ENCODE data around the gene RASA3. TPM values are rescaled to one million over a fixed set of nuclear protein-coding genes. Genes with fewer than 3 reads are reported as not detected.

Gene RASA3
- total RNA-seq, 1 experiment from 2014 or later = 18.6 TPM

- Histone ChIP-seq H3K4me3 (replicated peaks in 1 of 2; ENCODE audit: low read depth in 1 of 2, low read length in 2 of 2) (no peak overlapping the region), H4K20me1 (ENCODE audit: insufficient read depth) (no peaks in the 10 kb centered on the region), H2AFZ (ENCODE audit: low read depth, low read length, poor library complexity, severe bottlenecking) (no peak overlapping the region), H3K9me2 (ENCODE audit: insufficient read depth) (no peaks in the 10 kb centered on the region), H3K27me3 (ENCODE audit: insufficient read depth, low read length) (peaks cover 18% of the 10 kb centered on the region; the same call in 1 of the 2 replicates), H3K4me1 (ENCODE audit: control insufficient read depth in 1 of 2, insufficient read depth in 2 of 2, low read length in 2 of 2) (no peaks in the 10 kb centered on the region), H3K27ac (ENCODE audit: low read depth, low read length) (no peak overlapping the region), H3K4me2 (ENCODE audit: low read length) (no peak overlapping the region), H3K9ac (ENCODE audit: low read length) (no peak overlapping the region), H3K79me2 (ENCODE audit: insufficient read depth, low read length) (no peaks in the 10 kb centered on the region), H3K36me3 (ENCODE audit: control insufficient read depth in 1 of 2, insufficient read depth in 2 of 2, low read length in 2 of 2) (no peaks in the 10 kb centered on the region), H3K9me3 (ENCODE audit: control insufficient read depth in 1 of 2, insufficient read depth in 1 of 2, low read depth in 1 of 2, low read length in 2 of 2) (no peaks in the 10 kb centered on the region)
- TF ChIP-seq ZBTB33 (IDR thresholded peaks at IDR 0.05; ENCODE audit: extremely low read depth, insufficient replicate concordance, low read length) (no peak), SIN3A (IDR thresholded peaks at IDR 0.05; ENCODE audit: low read depth) (no peak), CBX3 (IDR thresholded peaks at IDR 0.05; ENCODE audit: low read depth) (no peak), RAD21 (IDR thresholded peaks at IDR 0.05; ENCODE audit: low read depth) (no peak), CEBPB (IDR thresholded peaks at IDR 0.05; ENCODE audit: low read depth) (no peak), YY1 (IDR thresholded peaks at IDR 0.05; ENCODE audit: extremely low read depth, insufficient replicate concordance, low read depth, low read length) (no peak), JUND (IDR thresholded peaks at IDR 0.05) (no peak), FOSL1 (IDR thresholded peaks at IDR 0.05; ENCODE audit: low read depth) (no peak), REST (IDR thresholded peaks at IDR 0.05; ENCODE audit: low read depth) (no peak), ZFX (IDR thresholded peaks at IDR 0.05) (no peak), POLR2AphosphoS5 (IDR thresholded peaks at IDR 0.05; ENCODE audit: low read depth, low read length) (no peak), ZNF274 (IDR thresholded peaks at IDR 0.05; ENCODE audit: low read depth, low read length) (no peak), SRF (IDR thresholded peaks at IDR 0.05; ENCODE audit: low read depth) (no peak)
- ChIA-PET CTCF (no interaction called here), RAD21 (ENCODE audit: low non-redundant PET in 1 of 2, low total read pairs in 2 of 2, uncharacterized antibody in 2 of 2, unreplicated experiment in 2 of 2) (no interaction called here), POLR2A (no interaction called here)
- BruUV-seq (replicated peaks) = no TSS peak
- intact Hi-C loops (cut with micrococcal nuclease) = no loop called here
- DNase-seq (ENCODE audit: low read depth, low spot score) (no peak), ATAC-seq (no peak)
Measured at GRCh38 chr13:114164053-114164452, 31.6 kb upstream of the RASA3 start.

All from HCT116 (cell line).